HG03025 (cell line): ENCODE data around the gene FBXO21.

Experiments
- ATAC-seq: cut with Tn5 transposase; IDR thresholded peaks from one replicate; pipeline ENCODE4 v1.9.1; 2021; ENCODE audit warnings: mild to moderate bottlenecking, moderate library complexity; ENCODE audit not compliant: unreplicated experiment, low FRiP score

The FBXO21 gene

GRCh38 chr12:117169548-117169947, 20.7 kb downstream of the FBXO21 start:
- ATAC-seq: no peak

GRCh38 chr12:117168976-117169375, 21.3 kb downstream of the FBXO21 start:
- ATAC-seq: no peak

- no peak for ATAC-seq
Measured at GRCh38 chr12:117167769-117168168, 22.5 kb downstream of the FBXO21 start.

DNA sequence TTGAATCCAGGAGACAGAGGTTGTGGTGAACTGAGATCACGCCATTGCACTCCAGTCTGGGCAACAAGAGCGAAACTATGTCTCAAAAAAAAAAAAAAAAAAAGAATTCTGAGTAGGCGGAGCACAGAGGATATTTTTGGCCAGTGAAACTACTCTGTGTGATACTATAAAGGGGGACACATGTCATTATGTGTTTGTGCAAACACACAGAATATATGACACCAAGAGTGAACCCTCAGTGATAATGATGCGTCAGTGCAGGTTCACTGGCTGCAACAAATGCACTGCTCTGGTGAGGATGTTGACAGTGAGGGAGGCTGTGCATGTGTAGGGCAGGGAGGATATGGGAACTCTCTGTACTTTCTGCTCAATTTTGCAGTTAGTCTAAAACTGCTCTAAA, 24.2 kb downstream of the FBXO21 start:
- ATAC-seq: no peak

- ATAC-seq: no peak
Measured at GRCh38 chr12:117165342-117165741, 24.9 kb downstream of the FBXO21 start.

DNA sequence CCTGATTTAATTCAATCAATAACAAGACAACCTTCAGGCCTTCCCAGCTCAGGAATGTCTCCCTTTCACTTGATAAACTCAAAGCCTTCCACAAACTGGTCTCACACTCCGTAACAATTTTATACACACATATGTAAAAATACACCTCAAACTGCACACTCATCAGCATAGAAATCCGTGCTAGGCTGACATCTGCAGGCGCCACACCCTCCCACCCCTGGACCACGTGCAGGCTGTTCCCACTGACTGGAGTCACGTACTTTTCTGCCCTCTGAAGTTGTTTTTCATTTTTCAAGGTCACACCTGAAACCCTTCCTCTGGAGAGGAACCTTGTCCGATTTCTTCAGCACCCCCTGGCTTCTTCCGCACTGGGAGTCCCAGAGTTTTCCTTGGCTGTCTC, 27.6 kb downstream of the FBXO21 start:
- ATAC-seq: no peak

GRCh38 chr12:117162167-117162539, 28.1 kb downstream of the FBXO21 start:
- no peak for ATAC-seq

- no peak for ATAC-seq
Measured at GRCh38 chr12:117161460-117162166, 28.7 kb downstream of the FBXO21 start.

GRCh38 chr12:117159674-117160073, 30.6 kb downstream of the FBXO21 start:
- ATAC-seq: no peak

DNA sequence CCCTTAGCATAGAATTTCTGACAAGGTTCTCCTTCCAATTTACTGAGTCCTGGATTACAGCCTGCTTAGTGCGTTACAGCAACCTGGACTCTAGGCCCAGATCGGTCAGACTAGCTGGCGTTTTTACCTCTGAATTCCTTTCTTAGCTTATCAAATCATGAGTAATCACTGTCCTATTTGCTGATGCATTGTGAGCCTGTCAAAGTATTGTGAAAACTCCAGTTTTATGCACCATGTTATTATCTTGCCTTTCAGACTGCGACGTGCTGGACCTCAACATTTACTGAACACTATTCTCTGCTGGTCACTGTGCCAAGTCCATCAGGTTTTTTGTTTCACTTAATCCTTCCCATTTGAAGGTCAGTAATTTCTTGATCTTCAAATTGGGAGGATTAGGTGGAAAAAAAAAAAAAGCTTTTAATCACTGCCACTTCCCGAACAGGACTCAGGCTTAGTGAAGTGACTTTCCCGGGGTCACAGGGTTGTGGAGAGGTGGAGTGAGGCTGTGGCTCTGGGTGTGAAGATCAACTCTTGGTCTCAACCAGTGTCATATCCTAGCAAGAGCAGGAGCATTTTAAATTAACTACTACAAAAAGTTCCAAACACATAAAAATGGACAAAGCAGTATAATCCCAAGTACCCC, 31.2 kb downstream of the FBXO21 start:
- ATAC-seq: no peak

DNA sequence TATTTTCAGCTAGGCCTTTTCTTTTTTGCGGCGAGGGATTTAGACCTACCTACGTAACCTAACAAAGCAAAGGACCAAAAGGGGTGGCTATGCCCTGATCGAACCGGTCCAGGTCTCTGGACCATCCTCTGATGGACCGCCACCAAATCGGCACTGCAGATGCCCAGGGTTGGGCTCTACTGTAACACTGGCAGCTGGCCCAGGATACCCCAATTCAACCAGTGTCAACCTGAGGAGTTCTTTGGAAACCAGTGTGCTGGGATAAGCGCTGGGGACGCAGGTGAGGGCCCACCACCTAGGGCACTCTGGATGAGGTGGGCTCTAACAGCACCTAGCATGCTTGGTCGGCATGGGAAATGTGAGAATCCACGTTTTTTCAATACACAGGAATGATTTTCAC, 32.2 kb downstream of the FBXO21 start:
- no peak for ATAC-seq

DNA sequence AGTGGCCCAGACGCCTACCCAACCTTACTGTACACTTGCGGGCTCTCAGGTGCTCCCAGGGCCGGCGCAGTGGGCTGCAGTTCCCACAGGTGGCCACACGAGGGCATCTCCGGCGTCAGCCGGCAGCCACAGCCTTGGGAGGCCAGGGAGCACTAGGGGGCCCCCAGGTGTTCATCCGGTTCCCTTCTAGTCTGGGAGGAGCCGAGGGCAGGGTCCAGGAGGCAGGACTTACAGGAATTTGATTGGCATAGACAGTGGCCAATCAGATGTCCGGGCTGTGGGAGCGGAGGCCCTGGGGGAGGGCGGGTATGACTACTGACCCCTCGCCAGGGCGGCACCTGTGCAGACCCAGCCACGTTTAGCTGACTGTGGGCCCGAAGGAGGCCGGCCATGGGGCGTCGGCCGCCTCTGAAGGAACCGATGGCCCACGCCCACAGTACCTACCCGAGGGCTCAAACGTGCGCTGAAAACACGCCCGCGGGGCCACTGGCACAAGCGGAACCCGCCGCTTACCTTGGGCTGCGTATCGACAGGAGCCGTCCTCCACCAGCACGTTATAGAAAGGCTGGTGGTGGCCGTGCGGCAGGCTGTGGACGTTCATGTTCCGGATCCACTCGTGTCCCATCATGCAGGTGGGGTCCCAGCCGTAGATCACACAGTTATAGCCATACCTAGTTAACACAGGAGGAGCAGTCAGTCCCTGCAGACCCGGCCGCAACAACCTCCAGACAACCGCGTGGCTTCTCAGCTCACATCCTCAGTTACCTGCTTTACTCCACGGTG, 34.8 kb downstream of the FBXO21 start:
- no peak for ATAC-seq

DNA sequence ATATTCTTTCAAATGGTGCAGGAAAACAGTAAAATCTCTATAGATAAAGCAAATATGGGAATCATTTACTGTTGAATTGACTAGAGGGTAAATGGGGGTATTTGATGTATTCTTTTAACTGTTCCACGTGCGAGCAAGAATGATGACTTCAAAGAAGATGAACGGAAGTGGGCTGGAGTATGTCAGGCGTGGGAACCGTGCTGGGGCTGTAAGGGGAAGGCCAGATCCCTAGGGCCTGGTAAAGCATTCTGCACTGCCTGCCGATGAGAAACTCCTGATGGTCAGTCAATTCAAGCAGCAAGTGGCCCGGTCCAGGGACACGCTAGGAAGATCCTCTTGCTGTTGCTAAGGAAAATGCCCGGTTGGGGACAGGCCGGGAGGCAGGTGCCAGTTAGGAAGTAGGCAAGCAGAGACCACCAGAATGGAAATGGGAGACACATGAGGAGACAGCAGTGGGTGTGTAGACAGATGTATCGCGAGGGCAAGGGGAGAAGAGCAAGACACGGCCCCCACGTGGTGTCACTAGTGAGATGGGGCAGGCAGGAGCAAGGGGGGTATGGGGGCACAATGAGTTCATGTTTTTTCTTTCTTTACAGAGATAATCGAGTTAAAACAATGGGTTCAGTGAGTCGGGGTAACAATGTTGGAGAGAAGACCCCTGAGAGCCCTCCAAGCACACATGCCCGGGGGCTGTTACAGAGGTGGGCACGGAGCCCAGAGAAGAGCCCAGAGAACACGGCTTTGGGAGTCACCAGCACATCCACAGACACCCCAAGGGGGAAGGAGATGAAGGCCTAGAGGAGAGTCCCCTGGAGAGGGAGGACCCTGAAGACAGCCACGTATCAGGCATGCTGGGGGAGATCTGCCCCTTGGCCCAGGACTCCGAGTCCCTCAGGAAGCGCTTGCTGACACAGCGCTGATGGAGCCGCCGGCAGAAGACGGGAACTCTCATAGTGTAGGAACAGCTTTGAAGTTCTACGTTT, 37.2 kb downstream of the FBXO21 start:
- no peak for ATAC-seq

- no peak for ATAC-seq
Measured at GRCh38 chr12:117151403-117152031, 38.8 kb downstream of the FBXO21 start.

DNA sequence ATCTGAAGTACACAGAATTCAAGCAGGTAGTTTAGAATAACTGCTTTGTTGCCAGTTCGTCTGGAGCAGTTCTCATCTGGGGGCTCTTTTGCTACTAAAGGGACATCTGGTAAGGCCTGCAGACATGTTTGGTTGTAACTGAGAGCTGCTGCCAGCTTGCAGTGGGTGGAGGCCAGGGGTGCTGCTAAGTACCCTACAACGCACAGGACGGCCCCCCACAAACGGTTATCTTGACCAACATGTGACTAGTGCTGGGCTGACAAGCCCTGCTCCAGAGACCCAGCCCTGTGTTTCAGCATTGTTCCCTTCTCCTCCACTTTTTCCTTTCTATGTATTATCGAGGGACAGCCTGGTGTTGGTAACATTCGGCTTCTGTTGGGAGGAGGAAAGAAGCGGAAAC, 40.8 kb downstream of the FBXO21 start:
- no peak for ATAC-seq

DNA sequence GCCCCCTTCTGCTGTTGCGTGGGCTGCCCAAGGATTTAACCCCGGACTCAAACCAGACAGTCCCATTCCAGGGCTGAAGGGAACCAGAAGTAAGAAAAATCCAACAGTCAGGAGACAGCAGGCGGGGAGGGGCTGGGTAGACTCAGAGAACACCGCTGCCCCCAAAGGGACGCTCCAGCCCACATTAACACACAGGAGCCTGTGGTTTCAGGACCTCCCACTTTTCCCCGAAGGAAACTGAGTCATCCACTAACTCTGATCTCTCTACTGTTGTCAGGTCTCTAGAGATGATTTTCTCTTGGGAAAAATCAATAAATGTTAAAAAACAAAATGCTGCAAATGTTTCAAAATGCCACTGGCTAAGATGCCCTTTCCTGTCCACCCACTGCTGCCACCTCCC, 41.6 kb downstream of the FBXO21 start:
- ATAC-seq: no peak

- ATAC-seq: no peak
Measured at GRCh38 chr12:117147639-117148038, 42.6 kb downstream of the FBXO21 start.

DNA sequence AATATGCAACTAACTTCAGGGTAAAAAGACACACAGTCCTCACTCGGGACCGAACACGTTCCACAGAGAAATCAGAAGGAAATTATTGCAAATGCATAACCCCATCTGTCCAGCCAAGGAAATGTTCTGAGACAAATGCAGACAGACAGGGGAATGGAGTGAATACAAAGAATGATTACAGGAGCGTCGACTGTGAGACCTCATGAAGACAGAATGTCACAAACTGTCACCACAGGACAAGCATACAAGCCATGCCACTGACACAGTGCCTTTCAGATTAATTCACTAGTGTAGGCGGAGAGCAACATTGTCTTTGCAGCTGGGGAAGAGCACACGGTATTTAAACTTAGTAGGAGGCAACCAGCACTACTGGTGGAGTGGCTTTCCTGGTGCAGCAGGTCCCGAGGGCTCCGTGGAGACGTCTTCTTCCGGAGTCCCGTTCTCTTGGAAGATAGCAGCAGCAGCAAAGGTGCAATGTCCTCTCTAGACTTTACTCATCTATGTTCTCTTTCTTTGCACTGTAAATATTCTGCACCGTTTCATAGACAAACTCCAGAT, 44.6 kb downstream of the FBXO21 start:
- ATAC-seq: no peak

- ATAC-seq: no peak
Measured at GRCh38 chr12:117144599-117144998, 45.7 kb downstream of the FBXO21 start.
